CD4-positive, alpha-beta T cell treated with Interleukin-6 at 100 ng/mL for 8 hours (primary cell): ENCODE data around the gene GLCE.
"Not testable (repeated sequence)": the region's sequence is repeated elsewhere in the genome, so short reads cannot be mapped to it uniquely, and the experiment has no call there.

Source experiments
- DNase-seq: peaks from one replicate; pipeline ENCODE4 v3.0.0-alpha.2; 2020; ENCODE audit warnings: mixed read lengths, low spot score

GLCE gene

GRCh38 chr15:69299451-69299886 lies 139.0 kb downstream of the GLCE start:
- DNase-seq, result no peak

DNA sequence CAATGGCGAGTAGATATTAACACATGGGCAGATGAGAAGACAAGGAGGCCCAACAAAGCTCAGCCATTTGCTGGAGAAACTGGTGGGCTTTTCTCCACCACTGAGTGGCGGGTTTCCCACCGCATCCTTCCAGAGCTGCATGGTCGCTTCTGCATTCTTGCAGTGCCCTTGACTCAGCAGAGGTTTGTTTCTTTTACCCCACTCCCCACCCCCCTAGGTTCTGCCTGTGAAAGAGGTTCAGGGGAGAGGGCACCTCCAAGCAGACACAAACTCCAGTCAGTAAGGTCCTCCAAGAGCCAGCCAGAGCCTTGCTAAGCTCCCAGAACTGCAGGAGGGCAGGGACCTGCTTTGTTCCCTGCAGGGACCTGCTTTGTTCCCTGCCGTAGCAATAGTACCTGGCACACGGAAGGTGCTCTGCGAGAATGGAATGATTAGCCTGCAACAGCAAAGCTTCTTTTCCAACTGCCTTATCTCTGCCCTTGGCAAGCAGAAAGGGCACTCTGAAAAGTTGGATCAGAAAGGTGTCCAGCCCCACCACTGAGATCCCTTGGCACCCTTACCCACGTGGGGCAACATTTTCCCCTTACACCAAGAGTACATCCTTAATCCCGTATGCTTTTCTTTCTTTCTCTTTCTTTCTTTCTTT lies 139.6 kb downstream of the GLCE start:
- DNase-seq, result no peak

GRCh38 chr15:69301101-69301500 lies 140.7 kb downstream of the GLCE start:
- not testable (repeated sequence) for DNase-seq

DNA sequence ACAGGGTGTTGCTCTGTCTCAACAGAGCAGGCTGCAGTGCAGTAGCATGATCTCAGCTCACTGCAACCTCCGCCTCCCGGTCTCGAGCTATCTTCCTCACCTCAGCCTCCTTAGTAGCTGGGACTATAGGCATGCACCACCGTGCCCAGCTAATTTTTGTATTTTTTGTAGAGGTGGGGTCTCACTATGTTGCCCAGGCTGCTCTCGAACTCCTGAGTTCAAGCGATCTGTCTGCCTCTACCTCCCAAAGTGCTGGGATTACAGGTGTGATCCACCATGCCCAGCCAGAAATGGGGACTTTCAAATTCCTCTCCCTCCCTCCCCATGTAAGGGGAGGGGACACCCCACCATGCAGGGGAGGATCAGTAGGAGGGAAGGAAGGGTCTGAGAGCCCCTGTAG lies 141.7 kb downstream of the GLCE start:
- DNase-seq, result not testable (repeated sequence)

DNA sequence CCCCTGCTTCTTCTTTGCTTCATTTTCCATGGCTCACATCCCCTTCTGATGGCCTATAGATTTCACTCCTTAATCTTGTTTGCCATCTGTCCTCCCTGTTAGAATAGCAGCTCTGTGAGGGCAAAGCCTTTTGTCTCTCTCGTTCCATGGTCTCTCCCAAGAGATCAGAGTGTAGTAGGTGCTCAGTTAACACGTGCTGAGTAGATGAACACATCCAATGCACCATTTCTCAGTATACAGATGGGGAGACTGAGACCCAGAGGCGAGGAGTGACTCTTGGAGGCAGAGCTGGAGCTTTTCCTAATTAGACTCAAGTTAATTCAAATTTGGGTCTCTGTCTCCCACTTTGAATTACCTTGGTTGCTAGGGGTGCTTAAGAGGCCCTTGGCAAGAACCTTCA lies 142.5 kb downstream of the GLCE start:
- no peak for DNase-seq

DNA sequence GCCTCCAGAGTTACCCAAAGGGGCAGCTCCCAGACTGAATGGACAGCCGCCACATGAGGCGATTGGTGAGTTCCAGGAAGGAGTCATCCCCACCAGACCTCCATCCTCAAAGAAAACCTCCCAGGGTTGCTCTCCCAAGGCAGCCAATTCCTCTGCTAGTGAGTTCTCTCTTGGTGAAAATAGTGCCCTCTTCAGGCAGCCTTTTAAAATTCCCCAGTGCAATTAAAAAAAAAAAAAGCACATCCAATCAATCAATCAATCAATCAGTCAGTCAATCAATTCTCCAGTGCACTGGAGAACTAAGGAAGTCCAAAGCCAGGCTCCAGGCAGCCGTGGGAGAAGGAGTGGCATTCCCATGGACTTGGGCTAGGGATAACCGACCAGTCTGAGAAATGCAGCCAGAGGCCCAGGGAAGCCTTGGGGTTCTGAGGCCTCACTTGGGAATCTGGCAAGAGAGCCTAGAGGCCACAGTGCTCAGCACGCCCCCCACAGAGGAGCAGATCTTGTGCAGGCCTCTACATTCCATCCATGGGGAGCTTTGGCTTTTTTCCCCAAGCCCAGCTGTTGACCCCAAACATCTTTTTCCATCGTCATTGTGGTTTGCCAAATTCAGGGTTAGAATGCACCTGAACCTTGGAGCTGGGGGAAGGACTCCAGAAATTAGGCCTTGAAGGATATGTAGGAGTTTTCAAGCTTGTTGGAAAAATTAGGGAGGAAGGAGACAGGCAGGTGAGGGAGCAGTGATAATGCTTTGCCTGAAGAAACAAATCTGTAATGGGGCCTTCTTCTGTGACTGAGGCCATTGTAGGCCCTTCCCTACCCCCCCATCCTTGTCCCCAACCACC lies 143.1 kb downstream of the GLCE start:
- DNase-seq, result no peak

- no peak for DNase-seq
Measured at GRCh38 chr15:69304182-69304545, 143.7 kb downstream of the GLCE start.

DNA sequence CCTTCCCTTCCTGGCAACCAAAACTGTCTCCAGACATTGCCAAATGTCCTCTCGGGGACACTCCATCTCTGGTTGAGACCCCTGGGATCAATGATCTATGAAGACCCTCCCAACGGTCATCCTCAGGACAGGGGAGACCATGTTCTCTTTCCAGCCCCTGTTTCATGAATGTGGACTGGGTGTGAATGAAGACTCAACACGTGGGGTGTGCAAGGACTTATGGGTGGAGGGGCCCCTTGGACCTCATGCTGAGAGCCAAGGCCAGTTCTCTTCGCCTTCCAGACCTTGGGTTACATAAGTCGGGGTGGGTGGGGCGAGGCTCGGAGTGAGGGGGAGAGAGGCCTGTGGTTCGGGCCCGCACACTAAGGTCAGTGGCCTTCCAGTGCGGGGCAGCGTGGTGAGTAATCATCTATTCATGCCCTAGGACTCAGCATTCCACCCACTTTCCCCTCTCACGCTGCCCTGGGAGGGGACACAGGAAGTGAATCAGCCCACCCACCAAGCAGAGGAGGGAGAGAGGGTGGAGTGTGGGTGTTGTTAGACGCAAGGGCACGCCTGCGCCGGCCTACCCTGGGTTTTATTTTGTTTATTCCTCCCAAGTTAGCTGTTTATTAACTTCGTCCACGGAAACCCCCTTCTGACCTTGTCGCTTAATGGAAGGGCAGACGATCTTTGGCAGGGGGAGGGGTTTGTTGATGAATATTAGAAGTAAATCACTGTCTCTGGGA lies 144.9 kb downstream of the GLCE start:
- no peak for DNase-seq

DNA sequence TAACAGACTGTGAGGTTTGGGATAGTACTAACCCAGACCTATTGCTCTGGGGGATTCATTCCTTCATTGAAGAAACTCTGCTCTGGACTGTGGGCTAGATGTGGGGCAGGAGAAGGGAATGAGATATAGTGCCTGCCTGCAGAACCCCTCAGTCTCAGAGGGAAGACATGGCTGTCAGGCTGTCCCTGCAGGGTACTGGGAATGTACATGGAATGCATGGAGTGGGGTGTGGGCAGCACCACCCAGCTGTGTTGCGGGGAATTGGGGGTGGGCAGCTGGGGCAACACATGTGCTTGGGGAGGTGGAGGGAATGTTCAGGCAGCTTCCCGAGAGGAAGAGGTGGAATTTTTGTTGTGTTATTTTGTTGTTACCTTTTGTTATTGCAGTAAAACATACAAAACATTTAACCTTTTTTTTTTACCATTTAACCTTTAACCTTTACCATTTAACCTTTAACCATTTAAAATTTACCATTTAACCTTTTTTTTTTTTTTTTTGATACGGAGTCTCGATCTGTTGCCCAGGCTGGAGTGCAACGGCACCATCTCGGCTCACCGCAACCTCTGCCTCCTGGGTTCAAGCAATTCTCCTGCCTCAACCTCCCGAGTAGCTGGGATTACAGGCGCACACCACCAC lies 145.6 kb downstream of the GLCE start:
- no peak for DNase-seq

GRCh38 chr15:69307939-69308338 lies 147.5 kb downstream of the GLCE start:
- DNase-seq, result no peak

- no peak for DNase-seq
Measured at GRCh38 chr15:69308949-69309348, 148.5 kb downstream of the GLCE start.

- DNase-seq, result no peak
Measured at GRCh38 chr15:69311319-69311721, 150.9 kb downstream of the GLCE start.

- no peak for DNase-seq
Measured at GRCh38 chr15:69313432-69314000, 153.1 kb downstream of the GLCE start.

DNA sequence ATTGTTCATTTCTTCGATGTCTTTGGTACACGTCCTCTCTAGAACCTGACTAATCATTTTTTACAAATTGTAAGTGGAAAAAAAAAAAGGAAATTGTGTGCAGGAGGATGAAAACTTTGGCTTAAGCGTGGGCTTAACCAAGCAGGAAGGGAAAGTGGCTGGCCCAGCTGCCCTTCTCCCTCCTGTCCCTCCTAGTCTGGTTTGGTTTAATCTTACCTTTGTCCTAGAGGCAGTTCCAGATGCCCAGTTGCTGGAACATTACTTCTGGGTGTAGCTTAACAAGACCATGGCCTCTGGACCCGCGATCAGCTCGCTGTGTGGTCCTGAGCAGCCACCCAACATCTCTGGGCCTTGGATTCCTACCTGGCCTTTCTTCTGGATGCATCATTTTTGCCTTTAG lies 153.7 kb downstream of the GLCE start:
- DNase-seq, result no peak

- no peak for DNase-seq
Measured at GRCh38 chr15:69314736-69315135, 154.3 kb downstream of the GLCE start.

DNA sequence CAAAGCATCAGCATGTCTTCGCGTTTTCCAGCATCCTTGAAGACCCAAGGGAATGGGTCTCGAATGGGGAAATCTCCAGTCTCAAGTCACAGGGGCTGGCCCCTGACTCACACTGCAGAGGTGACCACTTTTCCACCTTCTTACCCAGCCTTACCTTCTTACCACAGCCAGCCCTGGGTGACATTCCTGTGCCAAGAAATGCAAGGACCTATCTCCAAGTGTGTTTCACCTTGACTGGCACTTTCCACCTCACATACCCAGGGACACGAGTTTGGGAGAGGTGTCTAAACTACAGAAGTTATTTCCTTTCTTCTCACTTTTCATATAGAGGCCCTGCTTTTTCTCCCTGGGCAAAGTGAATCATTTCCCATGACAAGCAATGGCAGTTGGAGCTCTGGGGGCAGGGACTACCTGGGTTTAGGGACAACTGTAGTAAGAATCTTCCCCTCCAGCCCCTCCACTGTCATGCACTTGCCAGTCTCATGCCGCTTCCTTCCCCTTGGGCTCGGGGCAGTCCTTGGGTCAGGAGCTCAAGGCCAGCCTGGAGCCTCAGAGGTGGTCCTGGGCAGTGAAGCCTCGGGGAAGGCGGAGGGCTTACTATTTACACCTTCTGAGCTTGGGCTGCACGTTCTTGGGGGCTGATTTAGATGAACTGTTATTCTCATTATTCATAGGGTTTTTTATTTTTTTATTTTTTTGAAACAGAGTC lies 155.1 kb downstream of the GLCE start:
- no peak for DNase-seq

DNA sequence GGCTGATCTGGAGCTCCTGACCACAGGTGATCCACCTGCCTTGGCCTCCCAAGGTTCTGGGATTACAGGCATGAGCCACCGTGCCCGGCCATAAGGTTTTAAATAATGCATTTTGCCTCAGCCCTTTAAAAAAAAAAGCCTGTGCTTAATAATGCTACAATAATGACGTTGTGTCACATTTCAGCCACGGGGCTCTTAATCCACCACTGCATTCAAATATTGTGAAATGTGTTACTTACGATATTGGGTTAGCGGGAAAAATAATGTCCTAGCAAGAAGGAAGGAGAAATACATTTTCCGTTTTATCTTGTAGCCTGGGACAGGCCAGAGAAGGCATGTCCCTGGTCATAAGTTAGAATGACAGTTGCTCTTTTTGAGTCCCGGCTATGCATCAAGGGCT lies 155.9 kb downstream of the GLCE start:
- no peak for DNase-seq

- no peak for DNase-seq
Measured at GRCh38 chr15:69317392-69317841, 157.0 kb downstream of the GLCE start.

DNA sequence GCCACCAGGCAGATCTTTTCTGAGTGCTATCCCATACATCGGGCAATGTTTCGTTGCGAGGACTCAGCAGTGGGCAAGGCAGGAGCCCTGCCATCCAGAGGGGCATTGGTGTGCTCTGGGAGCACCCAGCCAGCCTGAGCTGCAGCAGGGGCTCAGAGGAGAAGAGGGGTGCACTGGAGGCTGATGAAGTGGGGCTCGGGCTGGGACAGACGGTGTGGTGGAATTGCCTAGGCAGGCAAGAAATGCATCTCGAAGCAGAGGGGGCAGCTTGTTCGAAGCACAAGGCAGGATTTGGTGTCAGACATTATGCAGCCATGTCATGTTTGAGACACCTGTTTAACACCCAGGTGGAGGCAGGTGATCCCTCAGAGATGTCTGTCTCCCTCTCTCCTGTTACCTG lies 157.6 kb downstream of the GLCE start:
- DNase-seq, result no peak

GRCh38 chr15:69319384-69320375 lies 159.2 kb downstream of the GLCE start:
- no peak for DNase-seq
